NCI-H1105 (cell line): Measurements from ENCODE around the gene TNP2.
A peak's percentile ranks its signal among the peaks of the same experiment; 100 is the strongest.
"Not testable (repeated sequence)": the region's sequence is repeated elsewhere in the genome, so short reads cannot be mapped to it uniquely, and the experiment has no call there.

ENCODE experiments used
- DNase-seq: peaks from one replicate; lab custom pipeline; 2025; lab: John Stamatoyannopoulos, UW

Gene TNP2

GRCh38 chr16:11239644-11240632, 29.2 kb downstream of the TNP2 start:
- no peak for DNase-seq

- DNase-seq = no peak
Observed at GRCh38 chr16:11238272-11239202, 30.6 kb downstream of the TNP2 start.

GRCh38 chr16:11236461-11237254, 32.5 kb downstream of the TNP2 start:
- no peak for DNase-seq

- DNase-seq = no peak
Observed at GRCh38 chr16:11235703-11235991, 33.5 kb downstream of the TNP2 start.

- no peak for DNase-seq
Observed at GRCh38 chr16:11234884-11235702, 34.0 kb downstream of the TNP2 start.

GRCh38 chr16:11233727-11234376, 35.3 kb downstream of the TNP2 start:
- no peak for DNase-seq

- no peak for DNase-seq
Observed at GRCh38 chr16:11232852-11233726, 36.0 kb downstream of the TNP2 start.

GRCh38 chr16:11232302-11232851, 36.7 kb downstream of the TNP2 start:
- no peak for DNase-seq

- no peak for DNase-seq
Observed at GRCh38 chr16:11231367-11231970, 37.7 kb downstream of the TNP2 start.

- DNase-seq = peak; percentile 16
Observed at GRCh38 chr16:11229906-11230305, 39.2 kb downstream of the TNP2 start.

GRCh38 chr16:11229432-11229831, 39.7 kb downstream of the TNP2 start:
- no peak for DNase-seq

- DNase-seq = no peak
Observed at GRCh38 chr16:11225677-11226549, 43.2 kb downstream of the TNP2 start.

- DNase-seq = no peak
Observed at GRCh38 chr16:11224894-11225676, 44.0 kb downstream of the TNP2 start.

- DNase-seq = no peak
Observed at GRCh38 chr16:11224096-11224893, 44.8 kb downstream of the TNP2 start.

GRCh38 chr16:11220507-11220906, 48.6 kb downstream of the TNP2 start:
- DNase-seq = not testable (repeated sequence)

- no peak for DNase-seq
Observed at GRCh38 chr16:11219178-11219577, 49.9 kb downstream of the TNP2 start.
